Suprapubic skin (tissue), 4 donors: Measurements from ENCODE around the gene PRC1. TPM values are rescaled to one million over a fixed set of nuclear protein-coding genes. Genes with fewer than 3 reads are reported as not detected.

ENCODE experiments used
- DNase-seq, 2 donors: peaks; one replicate each; pipeline ENCODE4 v3.0.0-alpha.2; 2019; ENCODE audit warnings: low spot score in 2 of 2
- H3K27ac ChIP-seq: fragments of 200-600 bp; sonication (generic); one replicate; pipeline ENCODE4 v1.5.1; 2019
- H3K27me3 ChIP-seq: fragments of 200-600 bp; sonication (generic); one replicate; pipeline ENCODE4 v1.5.1; 2019
- H3K36me3 ChIP-seq: fragments of 200-600 bp; sonication (generic); one replicate; pipeline ENCODE4 v1.5.1; 2019
- H3K4me1 ChIP-seq: fragments of 200-600 bp; sonication (generic); one replicate; pipeline ENCODE4 v1.5.1; 2019
- H3K4me3 ChIP-seq: fragments of 200-600 bp; sonication (generic); one replicate; pipeline ENCODE4 v1.5.1; 2019; ENCODE audit warnings: mild to moderate bottlenecking
- H3K9me3 ChIP-seq: fragments of 200-600 bp; sonication (generic); one replicate; pipeline ENCODE4 v1.5.1; 2019
- EP300 ChIP-seq: sonication (generic); formaldehyde crosslinking; IDR thresholded peaks from one replicate; pipeline ENCODE4 v1.6.1; 2017; ENCODE audit warnings: antibody characterized with exemption
- POLR2A ChIP-seq, 2 donors: fragments of 450-650 bp; IDR thresholded peaks; one replicate each; pipeline ENCODE4 v1.6.1; 2017; ENCODE audit warnings: antibody characterized with exemption in 2 of 2, mild to moderate bottlenecking in 2 of 2, moderate library complexity in 2 of 2
- POLR2AphosphoS5 ChIP-seq, 3 donors: sonication (generic); formaldehyde crosslinking; IDR thresholded peaks; one replicate each; pipeline ENCODE4 v1.6.1; 2017; ENCODE audit warnings: antibody characterized with exemption in 3 of 3
- WGBS: methylation state at CpG from one replicate; pipeline ENCODE4 v1.1.5; 2018; 5-methylcytosine and 5-hydroxymethylcytosine counted together
- total RNA-seq, 4 donors: library from RNA; depleted of rRNA; stranded (reverse); fragments of >200 nt; gene quantifications; one replicate each; pipeline ENCODE4 v1.1.0, GENCODE V29; 2016
- TF ChIP-seq, protein P1 (sequence below), 2 donors: fragments of 200-600 bp in 1 of 2; fragments of 450-650 bp in 1 of 2; sonication (generic) in 1 of 2; IDR thresholded peaks; one replicate each; pipeline ENCODE4 v1.5.1; 2016 to 2019; ENCODE audit warnings: antibody characterized with exemption in 2 of 2, mild to moderate bottlenecking in 1 of 2, moderate library complexity in 1 of 2

Gene PRC1
- total RNA-seq, 4 donors from 2014 or later = 17.6 to 41.2 (median 34.6) TPM

DNA sequence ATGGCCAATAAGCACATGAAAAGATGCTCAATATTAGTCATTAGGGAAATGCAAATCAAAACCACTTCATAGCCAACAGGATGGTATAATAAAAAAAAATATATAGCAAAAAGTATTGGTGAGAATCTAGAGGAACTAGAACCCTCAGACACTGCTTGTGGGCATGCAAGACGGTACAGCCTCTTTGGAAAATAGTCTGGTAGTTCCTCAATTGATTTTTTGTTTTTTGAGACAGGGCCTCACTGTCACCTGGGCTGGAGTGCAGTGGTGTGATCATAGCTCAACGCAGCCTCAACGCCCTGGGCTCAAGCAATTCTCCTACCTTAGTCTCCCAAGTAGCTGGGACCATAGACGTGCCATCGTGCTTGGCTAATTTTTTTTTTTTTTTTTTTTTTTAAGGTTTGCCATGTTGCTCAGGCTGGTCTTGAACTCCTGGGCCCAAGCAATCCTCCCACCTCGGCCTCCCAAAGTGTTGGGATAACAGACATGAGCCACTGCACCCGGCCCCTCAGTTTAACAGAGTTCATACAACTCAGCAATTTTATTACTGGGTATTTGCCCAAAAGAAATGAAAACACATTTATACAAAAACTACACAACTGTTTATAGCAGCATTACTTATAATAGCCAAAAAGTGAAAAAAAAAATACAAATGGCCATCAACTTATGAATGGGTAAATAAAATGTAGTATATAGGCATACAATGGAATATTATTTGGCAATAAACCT, 5.1 kb downstream of the PRC1 start:
- H3K27me3 ChIP-seq = no peaks in the 10 kb centered on the region
- DNase-seq = no peak
- TF ChIP-seq POLR2AphosphoS5 (IDR thresholded peaks at IDR 0.05) (no peak), POLR2A (IDR thresholded peaks at IDR 0.05) (no peak), EP300 (no peak)
- WGBS = 81% methylated on average over 7 of the region's 7 CpGs
- H3K36me3 ChIP-seq = no peaks in the 10 kb centered on the region
- H3K9me3 ChIP-seq = no peaks in the 10 kb centered on the region
- peaks cover 20% of the 10 kb centered on the region for H3K4me1 ChIP-seq
- H3K27ac ChIP-seq = no peak overlapping the region
- no peak overlapping the region for H3K4me3 ChIP-seq

DNA sequence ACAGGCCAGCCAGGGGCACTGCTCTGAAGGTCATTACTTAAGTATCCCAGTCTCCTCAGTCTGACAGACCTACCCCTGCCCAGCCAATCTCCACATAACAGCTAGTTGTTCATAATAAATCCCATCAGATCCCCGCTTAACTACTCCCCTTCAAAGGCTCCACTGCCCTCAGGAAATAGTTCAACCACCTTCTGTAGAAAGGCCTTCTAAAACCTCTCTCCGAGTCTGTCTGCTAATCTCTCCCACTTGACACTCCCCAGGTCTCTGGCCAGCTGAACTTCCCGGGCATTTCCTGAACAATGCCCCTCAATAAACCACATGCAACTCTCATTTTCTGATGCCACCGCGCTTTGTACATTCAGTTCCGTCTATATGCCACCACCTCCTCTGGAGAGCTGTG, 6.0 kb downstream of the PRC1 start:
- Histone ChIP-seq H3K4me1 (peaks cover 13% of the 10 kb centered on the region), H3K27me3 (no peaks in the 10 kb centered on the region), H3K9me3 (no peaks in the 10 kb centered on the region), H3K36me3 (no peaks in the 10 kb centered on the region), H3K4me3 (no peak overlapping the region), H3K27ac (no peak overlapping the region)
- TF ChIP-seq POLR2A (IDR thresholded peaks at IDR 0.05) (no peak), POLR2AphosphoS5 (IDR thresholded peaks at IDR 0.05) (no peak), EP300 (no peak)
- WGBS = 81% methylated on average over 6 of the region's 6 CpGs
- no peak for DNase-seq

GRCh38 chr15:90987561-90988141, 6.7 kb downstream of the PRC1 start:
- 67% methylated on average over 7 of the region's 7 CpGs for WGBS
- DNase-seq = no peak
- no peak overlapping the region for H3K4me3 ChIP-seq
- no peaks in the 10 kb centered on the region for H3K36me3 ChIP-seq
- no peak overlapping the region for H3K27ac ChIP-seq
- no peak for TF ChIP-seq POLR2AphosphoS5 (IDR thresholded peaks at IDR 0.05)
- no peak for TF ChIP-seq POLR2A (IDR thresholded peaks at IDR 0.05)
- TF ChIP-seq, protein P1, sequence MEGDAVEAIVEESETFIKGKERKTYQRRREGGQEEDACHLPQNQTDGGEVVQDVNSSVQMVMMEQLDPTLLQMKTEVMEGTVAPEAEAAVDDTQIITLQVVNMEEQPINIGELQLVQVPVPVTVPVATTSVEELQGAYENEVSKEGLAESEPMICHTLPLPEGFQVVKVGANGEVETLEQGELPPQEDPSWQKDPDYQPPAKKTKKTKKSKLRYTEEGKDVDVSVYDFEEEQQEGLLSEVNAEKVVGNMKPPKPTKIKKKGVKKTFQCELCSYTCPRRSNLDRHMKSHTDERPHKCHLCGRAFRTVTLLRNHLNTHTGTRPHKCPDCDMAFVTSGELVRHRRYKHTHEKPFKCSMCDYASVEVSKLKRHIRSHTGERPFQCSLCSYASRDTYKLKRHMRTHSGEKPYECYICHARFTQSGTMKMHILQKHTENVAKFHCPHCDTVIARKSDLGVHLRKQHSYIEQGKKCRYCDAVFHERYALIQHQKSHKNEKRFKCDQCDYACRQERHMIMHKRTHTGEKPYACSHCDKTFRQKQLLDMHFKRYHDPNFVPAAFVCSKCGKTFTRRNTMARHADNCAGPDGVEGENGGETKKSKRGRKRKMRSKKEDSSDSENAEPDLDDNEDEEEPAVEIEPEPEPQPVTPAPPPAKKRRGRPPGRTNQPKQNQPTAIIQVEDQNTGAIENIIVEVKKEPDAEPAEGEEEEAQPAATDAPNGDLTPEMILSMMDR (IDR thresholded peaks at IDR 0.05) = no peak
- TF ChIP-seq EP300 = no peak
- H3K9me3 ChIP-seq = no peaks in the 10 kb centered on the region
- H3K27me3 ChIP-seq = no peaks in the 10 kb centered on the region
- H3K4me1 ChIP-seq = peaks cover 9% of the 10 kb centered on the region

GRCh38 chr15:90986790-90987507, 7.4 kb downstream of the PRC1 start:
- Histone ChIP-seq H3K4me3 (no peak overlapping the region), H3K27me3 (no peaks in the 10 kb centered on the region), H3K27ac (no peak overlapping the region), H3K9me3 (no peaks in the 10 kb centered on the region), H3K4me1 (peaks cover 7% of the 10 kb centered on the region), H3K36me3 (no peaks in the 10 kb centered on the region)
- DNase-seq = no peak
- TF ChIP-seq EP300 = no peak
- TF ChIP-seq, protein P1 (IDR thresholded peaks at IDR 0.05) = no peak
- no peak for TF ChIP-seq POLR2AphosphoS5 (IDR thresholded peaks at IDR 0.05)
- no peak for TF ChIP-seq POLR2A (IDR thresholded peaks at IDR 0.05)
- 60% methylated on average over 11 of the region's 11 CpGs for WGBS

GRCh38 chr15:90982135-90982534, 12.2 kb downstream of the PRC1 start:
- H3K27ac ChIP-seq = no peak overlapping the region
- no peak overlapping the region for H3K4me3 ChIP-seq
- no peak for DNase-seq
- TF ChIP-seq POLR2AphosphoS5 (IDR thresholded peaks at IDR 0.05) (no peak), POLR2A (IDR thresholded peaks at IDR 0.05) (no peak), EP300 (no peak)
- TF ChIP-seq, protein P1 (IDR thresholded peaks at IDR 0.05) = no peak
- WGBS = 92% methylated on average over 5 of the region's 5 CpGs
- peaks cover 5% of the 10 kb centered on the region for H3K4me1 ChIP-seq
- peaks cover 16% of the 10 kb centered on the region for H3K36me3 ChIP-seq
- no peaks in the 10 kb centered on the region for H3K27me3 ChIP-seq
- no peaks in the 10 kb centered on the region for H3K9me3 ChIP-seq

- TF ChIP-seq POLR2AphosphoS5 (IDR thresholded peaks at IDR 0.05) (no peak), POLR2A (IDR thresholded peaks at IDR 0.05) (no peak), EP300 (no peak)
- TF ChIP-seq, protein P1 (IDR thresholded peaks at IDR 0.05) = no peak
- H3K9me3 ChIP-seq = no peaks in the 10 kb centered on the region
Observed at GRCh38 chr15:90981681-90982080, 12.7 kb downstream of the PRC1 start.

More at GRCh38 chr15:90981681-90982080, 12.7 kb downstream of the PRC1 start:
- WGBS = 86% methylated on average over 6 of the region's 6 CpGs
- Histone ChIP-seq H3K27ac (no peak overlapping the region), H3K27me3 (no peaks in the 10 kb centered on the region), H3K4me1 (peaks cover 5% of the 10 kb centered on the region), H3K4me3 (no peak overlapping the region), H3K36me3 (peaks cover 16% of the 10 kb centered on the region)
- no peak for DNase-seq
